H9 (cell line): ENCODE measurements around the gene ZNF768. TPM values are rescaled to one million over a fixed set of nuclear protein-coding genes. Genes with fewer than 3 reads are reported as not detected.

Source experiments
- DNase-seq: peaks from one replicate; pipeline ENCODE4 v3.0.0-alpha.2; 2017
- H2AFZ ChIP-seq: one replicate; pipeline ENCODE4 v1.6.1; 2013; ENCODE audit warnings: mild to moderate bottlenecking, low read length, control low read depth, moderate library complexity
- H2AK5ac ChIP-seq: 2 replicates; pipeline ENCODE4 v1.6.1; 2013; ENCODE audit warnings: low read length, control low read depth, mixed read lengths; ENCODE audit not compliant: insufficient read length
- H2BK120ac ChIP-seq: one replicate; pipeline ENCODE4 v1.6.1; 2013; ENCODE audit warnings: low read depth, mild to moderate bottlenecking, low read length, control low read depth, inconsistent platforms; ENCODE audit not compliant: poor library complexity, severe bottlenecking
- H2BK12ac ChIP-seq: 2 replicates; pipeline ENCODE4 v1.6.1; 2013; ENCODE audit warnings: low read length, control low read depth, mixed read lengths, low read depth; ENCODE audit not compliant: insufficient read length
- H2BK15ac ChIP-seq: 2 replicates; pipeline ENCODE4 v1.6.1; 2013; ENCODE audit warnings: low read depth, low read length, control low read depth
- H2BK20ac ChIP-seq: one replicate; pipeline ENCODE4 v1.6.1; 2013; ENCODE audit warnings: low read depth, mild to moderate bottlenecking, low read length, control low read depth, inconsistent platforms; ENCODE audit not compliant: poor library complexity, severe bottlenecking
- H2BK5ac ChIP-seq: 2 replicates; pipeline ENCODE4 v1.6.1; 2013; ENCODE audit warnings: low read length, control low read depth, mixed read lengths; ENCODE audit not compliant: insufficient read length
- H3K14ac ChIP-seq: 2 replicates; pipeline ENCODE4 v1.6.1; 2013; ENCODE audit warnings: low read length, control low read depth; ENCODE audit not compliant: insufficient read depth
- H3K18ac ChIP-seq: 2 replicates; pipeline ENCODE4 v1.6.1; 2013; ENCODE audit warnings: low read depth, mild to moderate bottlenecking, mixed read lengths, low read length, control low read depth; ENCODE audit not compliant: insufficient read length
- H3K23ac ChIP-seq: 2 replicates; pipeline ENCODE4 v1.6.1; 2013; ENCODE audit warnings: low read length, control low read depth, mixed read lengths, low read depth; ENCODE audit not compliant: insufficient read length
- H3K23me2 ChIP-seq: 2 replicates; pipeline ENCODE4 v1.6.1; 2013; ENCODE audit warnings: low read depth, mild to moderate bottlenecking, mixed read lengths, low read length, control low read depth; ENCODE audit not compliant: insufficient read length, poor library complexity, severe bottlenecking
- H3K27ac ChIP-seq: 2 replicates; pipeline ENCODE4 v1.5.1; 2013; ENCODE audit warnings: low read length, control low read depth, mixed read lengths, low read depth; ENCODE audit not compliant: insufficient read length
- H3K27me3 ChIP-seq: 2 replicates; pipeline ENCODE4 v1.6.1; 2013; ENCODE audit warnings: low read length, control low read depth, inconsistent platforms; ENCODE audit not compliant: insufficient read depth
- H3K4ac ChIP-seq: 2 replicates; pipeline ENCODE4 v1.6.1; 2013; ENCODE audit warnings: low read depth, mild to moderate bottlenecking, control low read depth, inconsistent platforms, low read length, moderate library complexity
- H3K4me1 ChIP-seq: 2 replicates; pipeline ENCODE4 v1.6.1; 2013; ENCODE audit warnings: low read length, control low read depth, inconsistent platforms; ENCODE audit not compliant: insufficient read depth
- H3K4me2 ChIP-seq: 2 replicates; pipeline ENCODE4 v1.6.1; 2013; ENCODE audit warnings: low read length, control low read depth, mixed read lengths; ENCODE audit not compliant: insufficient read length, insufficient read depth
- H3K56ac ChIP-seq: 2 replicates; pipeline ENCODE4 v1.6.1; 2013; ENCODE audit warnings: low read depth, mild to moderate bottlenecking, mixed read lengths, low read length, control low read depth; ENCODE audit not compliant: insufficient read length
- H3K79me1 ChIP-seq: 2 replicates; pipeline ENCODE4 v1.6.1; 2013; ENCODE audit warnings: low read depth, mild to moderate bottlenecking, moderate library complexity, low read length, control low read depth, inconsistent platforms; ENCODE audit not compliant: insufficient read depth, poor library complexity, severe bottlenecking
- H3K79me2 ChIP-seq: 2 replicates; pipeline ENCODE4 v1.6.1; 2013; ENCODE audit warnings: low read length, control low read depth, inconsistent platforms; ENCODE audit not compliant: insufficient read depth
- H3K9ac ChIP-seq: 2 replicates; pipeline ENCODE4 v1.6.1; 2013; ENCODE audit warnings: low read length, control low read depth, mixed read lengths; ENCODE audit not compliant: insufficient read length; ENCODE audit errors: extremely low read depth
- H3K9me3 ChIP-seq: one replicate; pipeline ENCODE4 v1.6.1; 2013; ENCODE audit warnings: low read depth, low read length, inconsistent platforms; ENCODE audit not compliant: control insufficient read depth
- H3T11ph ChIP-seq: one replicate; pipeline ENCODE4 v1.6.1; 2013; ENCODE audit warnings: mild to moderate bottlenecking, low read length, control low read depth, inconsistent platforms
- H4K20me1 ChIP-seq: one replicate; pipeline ENCODE4 v1.6.1; 2013; ENCODE audit not compliant: control insufficient read depth, insufficient read length, insufficient read depth
- H4K5ac ChIP-seq: 2 replicates; pipeline ENCODE4 v1.6.1; 2013; ENCODE audit warnings: low read depth, mild to moderate bottlenecking, mixed read lengths, low read length, control low read depth; ENCODE audit not compliant: insufficient read length
- H4K8ac ChIP-seq: replicated peaks from 2 replicates; pipeline ENCODE4 v1.6.1; 2013; ENCODE audit warnings: low read length, control low read depth, mixed read lengths, low read depth; ENCODE audit not compliant: insufficient read length
- H4K91ac ChIP-seq: 2 replicates; pipeline ENCODE4 v1.6.1; 2013; ENCODE audit warnings: low read depth, mild to moderate bottlenecking, moderate library complexity, mixed read lengths, low read length, control low read depth; ENCODE audit not compliant: insufficient read length
- H3K27ac Mint-ChIP-seq, 3 experiments: 2 replicates in 2 of 3; 3 replicates in 1 of 3; pipeline ENCODE4 v1.8.0; 2020 to 2021; ENCODE audit warnings: mixed read lengths in 3 of 3, mild to moderate bottlenecking in 1 of 3, moderate library complexity in 1 of 3
- H3K27me3 Mint-ChIP-seq: 2 replicates; pipeline ENCODE4 v1.8.0; 2021; ENCODE audit warnings: low read depth, mild to moderate bottlenecking, moderate library complexity, mixed read lengths
- H3K36me3 Mint-ChIP-seq, 3 experiments: 2 replicates in 2 of 3; 3 replicates in 1 of 3; pipeline ENCODE4 v1.8.0; 2020 to 2021; ENCODE audit warnings: low read depth in 3 of 3, mixed read lengths in 3 of 3; ENCODE audit not compliant: insufficient read depth in 1 of 3
- H3K4me1 Mint-ChIP-seq, 2 experiments: 2 replicates each; pipeline ENCODE4 v1.8.0; 2020; ENCODE audit warnings: mixed read lengths in 2 of 2
- H3K4me3 Mint-ChIP-seq, 2 experiments: 2 replicates in 1 of 2; 3 replicates in 1 of 2; pipeline ENCODE4 v1.8.0; 2020 to 2021; ENCODE audit warnings: mild to moderate bottlenecking in 2 of 2, mixed read lengths in 2 of 2, moderate library complexity in 1 of 2
- H3K9me3 Mint-ChIP-seq, 2 experiments: 2 replicates in 1 of 2; 3 replicates in 1 of 2; pipeline ENCODE4 v1.8.0; 2020; ENCODE audit warnings: mild to moderate bottlenecking in 2 of 2, mixed read lengths in 2 of 2, moderate library complexity in 1 of 2
- CTCF ChIP-seq: fragments of 200-600 bp; sonication (generic); conservative IDR thresholded peaks from 3 replicates; pipeline ENCODE4 v1.8.0; 2021; ENCODE audit warnings: antibody characterized with exemption, mild to moderate bottlenecking
- WGBS: extraction: QIAGEN DNeasy Blood & Tissue Kit; methylation state at CpG from one replicate; pipeline ENCODE4 v1.1.7; 2013; ENCODE audit warnings: missing lambda C conversion rate, low lambda C conversion rate, mixed read lengths; ENCODE audit not compliant: insufficient read length; ENCODE audit errors: extremely low coverage; 5-methylcytosine and 5-hydroxymethylcytosine counted together
- total RNA-seq: library from RNA; stranded (reverse); gene quantifications from 2 replicates; pipeline ENCODE4 v1.2.1, GENCODE V29; 2021

ZNF768 gene
- total RNA-seq, 1 experiment from 2014 or later = 40.0 TPM

- Histone ChIP-seq H3K27me3 (no peaks in the 10 kb centered on the region), H2AFZ (no peak overlapping the region), H3K4ac (no peak overlapping the region), H3K23ac (no peak overlapping the region), H2BK15ac (no peak overlapping the region), H4K5ac (no peak overlapping the region), H3K18ac (no peak overlapping the region), H3K14ac (no peak overlapping the region), H3K23me2 (peaks cover 4% of the 10 kb centered on the region), H3K79me2 (no peaks in the 10 kb centered on the region), H3K79me1 (no peaks in the 10 kb centered on the region), H2BK20ac (no peak overlapping the region), H3T11ph (no peak overlapping the region), H4K20me1 (no peaks in the 10 kb centered on the region), H2BK5ac (no peak overlapping the region), H4K91ac (no peak overlapping the region), H3K4me2 (no peak overlapping the region), H3K27ac (no peak overlapping the region), H3K4me1 (no peaks in the 10 kb centered on the region; the same call in 1 of the 2 replicates), H2BK12ac (no peak overlapping the region), H2AK5ac (no peak overlapping the region), H2BK120ac (no peak overlapping the region), H3K9ac (no peak overlapping the region), H4K8ac (no peak overlapping the region), H3K9me3 (no peaks in the 10 kb centered on the region), H3K56ac (no peak overlapping the region)
- Mint-ChIP-seq H3K4me1 (peaks cover 14 to 26% of the 10 kb centered on the region in 2 experiments), H3K36me3 (peaks cover 5 to 32% (median 28%) of the 10 kb centered on the region in 3 experiments), H3K9me3 (no peaks in the 10 kb centered on the region), H3K27ac (peak overlapping the region in 1 of 3 experiments; percentile 80; a peak in 2 of 7 replicates), H3K27me3 (no peaks in the 10 kb centered on the region), H3K4me3 (peak overlapping the region; percentile 48 to 86; a peak in 4 of 5 replicates)
- WGBS = no CpG with 5 or more reads among the region's 69 CpGs
- TF ChIP-seq CTCF = no peak
- no peak for DNase-seq
Measured at GRCh38 chr16:30555315-30556124, 29.2 kb upstream of the ZNF768 start.
